ENCODE data around the gene ARMC9.
"Not testable (repeated sequence)": the region's sequence is repeated elsewhere in the genome, so short reads cannot be mapped to it uniquely, and the experiment has no call there.

ARMC9 gene

GRCh38 chr2:231182513-231182899 lies 15.9 kb upstream of the ARMC9 start:
- no peak for DNase-seq

GRCh38 chr2:231183851-231184250 lies 14.6 kb upstream of the ARMC9 start:
- DNase-seq = no peak

GRCh38 chr2:231184319-231184718 lies 14.1 kb upstream of the ARMC9 start:
- DNase-seq = no peak

GRCh38 chr2:231185050-231185725 lies 13.2 kb upstream of the ARMC9 start:
- no peak for DNase-seq

GRCh38 chr2:231185886-231186285 lies 12.5 kb upstream of the ARMC9 start:
- DNase-seq = no peak

- no peak for DNase-seq
These were observed 12.1 kb upstream of the ARMC9 start for GRCh38 chr2:231186325-231186724.

GRCh38 chr2:231187736-231188505 lies 10.5 kb upstream of the ARMC9 start:
- no peak for DNase-seq

GRCh38 chr2:231188506-231189170 lies 9.8 kb upstream of the ARMC9 start:
- no peak for DNase-seq

GRCh38 chr2:231189171-231189530 lies 9.3 kb upstream of the ARMC9 start:
- DNase-seq = no peak

GRCh38 chr2:231189571-231190495 lies 8.6 kb upstream of the ARMC9 start:
- DNase-seq = no peak

GRCh38 chr2:231190531-231191197 lies 7.8 kb upstream of the ARMC9 start:
- no peak for DNase-seq

- peak; percentile 22 for DNase-seq
These were observed 6.2 kb upstream of the ARMC9 start for GRCh38 chr2:231191896-231192872.

GRCh38 chr2:231193216-231193615 lies 5.2 kb upstream of the ARMC9 start:
- no peak for DNase-seq

- no peak for DNase-seq
These were observed 1.8 kb upstream of the ARMC9 start for GRCh38 chr2:231196592-231196991.

- DNase-seq = not testable (repeated sequence)
These were observed 1.2 kb upstream of the ARMC9 start for GRCh38 chr2:231197196-231197595.

GRCh38 chr2:231197706-231198290 lies 633 bp upstream of the ARMC9 start:
- no peak for DNase-seq

- no peak for DNase-seq
These were observed 788 bp downstream of the ARMC9 start for GRCh38 chr2:231199219-231199618.

- DNase-seq = no peak
These were observed 2.5 kb downstream of the ARMC9 start for GRCh38 chr2:231200805-231201474.

- no peak for DNase-seq
These were observed 3.0 kb downstream of the ARMC9 start for GRCh38 chr2:231201475-231201814.

GRCh38 chr2:231203087-231203486 lies 4.7 kb downstream of the ARMC9 start:
- no peak for DNase-seq

Data from RPMI8226 (cell line).